GM08714 (cell line): ENCODE measurements around the gene NPR2.

Source experiments
- H3K4me3 ChIP-seq: fragments of 200-500 bp; sonication (Bioruptor generic); 2 replicates; pipeline ENCODE4 v1.5.1; 2014; ENCODE audit warnings: mild to moderate bottlenecking, low read length, inconsistent platforms
- ZNF274 ChIP-seq: IDR thresholded peaks from 2 replicates; pipeline ENCODE4 v1.6.1; 2012; ENCODE audit warnings: mild to moderate bottlenecking, low read depth, low read length

NPR2 gene

GRCh38 chr9:35818341-35818740 lies 26.9 kb downstream of the NPR2 start:
- no peak overlapping the region for H3K4me3 ChIP-seq
- TF ChIP-seq ZNF274, result no peak

- TF ChIP-seq ZNF274, result no peak
- H3K4me3 ChIP-seq, result no peak overlapping the region
Observed at GRCh38 chr9:35820076-35820475, 28.7 kb downstream of the NPR2 start.

- no peak overlapping the region for H3K4me3 ChIP-seq
- TF ChIP-seq ZNF274, result no peak
Observed at GRCh38 chr9:35822926-35823325, 31.5 kb downstream of the NPR2 start.

GRCh38 chr9:35826071-35826701 lies 34.8 kb downstream of the NPR2 start:
- no peak overlapping the region for H3K4me3 ChIP-seq
- TF ChIP-seq ZNF274, result no peak

- TF ChIP-seq ZNF274, result no peak
- no peak overlapping the region for H3K4me3 ChIP-seq
Observed at GRCh38 chr9:35827486-35827885, 36.1 kb downstream of the NPR2 start.

GRCh38 chr9:35828716-35829083 lies 37.3 kb downstream of the NPR2 start, which contains the start of gene FAM221B:
FAM221B (minus strand) TSS chr9:35828732; CDS start chr9:35826161, 2,571 bp downstream.
- no peak for TF ChIP-seq ZNF274
- H3K4me3 ChIP-seq, result peak within 1 kb of the TSS; percentile 65

- H3K4me3 ChIP-seq, result peak within 1 kb of the TSS; percentile 65
- no peak for TF ChIP-seq ZNF274
Observed at GRCh38 chr9:35829084-35829763, 37.8 kb downstream of the NPR2 start, which contains the start of gene TMEM8B. TMEM8B (plus strand) TSS chr9:35829228; CDS start chr9:35829448, 220 bp downstream.

GRCh38 chr9:35829764-35830096 lies 38.3 kb downstream of the NPR2 start:
- no peak for TF ChIP-seq ZNF274
- peak overlapping the region; percentile 65 for H3K4me3 ChIP-seq

- H3K4me3 ChIP-seq, result no peak overlapping the region
- no peak for TF ChIP-seq ZNF274
Observed at GRCh38 chr9:35831040-35831439, 39.6 kb downstream of the NPR2 start.

- H3K4me3 ChIP-seq, result no peak overlapping the region
- no peak for TF ChIP-seq ZNF274
Observed at GRCh38 chr9:35832814-35833213, 41.4 kb downstream of the NPR2 start.

GRCh38 chr9:35834260-35835215 lies 43.1 kb downstream of the NPR2 start:
- no peak for TF ChIP-seq ZNF274
- H3K4me3 ChIP-seq, result no peak overlapping the region

- no peak overlapping the region for H3K4me3 ChIP-seq
- TF ChIP-seq ZNF274, result no peak
Observed at GRCh38 chr9:35835216-35835632, 43.8 kb downstream of the NPR2 start.

GRCh38 chr9:35835766-35836165 lies 44.4 kb downstream of the NPR2 start:
- no peak overlapping the region for H3K4me3 ChIP-seq
- no peak for TF ChIP-seq ZNF274

- H3K4me3 ChIP-seq, result no peak overlapping the region
- no peak for TF ChIP-seq ZNF274
Observed at GRCh38 chr9:35836595-35836994, 45.2 kb downstream of the NPR2 start.
